ENCODE results near the gene NBL1.

GRCh38 chr1:19696820-19697219, 52.7 kb downstream of the NBL1 start:
- TF ChIP-seq CTCF (IDR thresholded peaks at IDR 0.05) (no peak), POLR2A (IDR thresholded peaks at IDR 0.05) (no peak)
